Lung (tissue), 12 donors: Measurements from ENCODE around the gene PAPPA2. TPM values are rescaled to one million over a fixed set of nuclear protein-coding genes. Genes with fewer than 3 reads are reported as not detected.

ENCODE experiments used
- ATAC-seq: fragments of 200-7000 bp; cut with Tn5 transposase; one replicate; pipeline ENCODE4 v1.9.1; 2020; ENCODE audit warnings: moderate number of reproducible peaks; ENCODE audit not compliant: insufficient read depth, low FRiP score
- DNase-seq, 3 donors: peaks; one replicate each; pipeline ENCODE4 v3.0.0-alpha.2; 2013 to 2017
- H3K27ac ChIP-seq, 2 donors: one replicate each; pipeline ENCODE4 v1.5.1; 2013; ENCODE audit warnings: mild to moderate bottlenecking in 2 of 2, moderate library complexity in 2 of 2, control low read depth in 1 of 2, inconsistent platforms in 1 of 2, low read depth in 1 of 2, low read length in 1 of 2
- H3K27me3 ChIP-seq, 3 donors: one replicate each; pipeline ENCODE4 v1.5.1; 2013; ENCODE audit warnings: low read length in 2 of 3; ENCODE audit not compliant: control insufficient read depth in 3 of 3, insufficient read depth in 3 of 3
- H3K36me3 ChIP-seq, 4 donors: one replicate each; pipeline ENCODE4 v1.5.1; 2013; ENCODE audit warnings: low read length in 4 of 4, mild to moderate bottlenecking in 1 of 4, moderate library complexity in 1 of 4; ENCODE audit not compliant: control insufficient read depth in 4 of 4, insufficient read depth in 4 of 4
- H3K4me1 ChIP-seq, 5 donors: one replicate each; pipeline ENCODE4 v1.5.1; 2013; ENCODE audit warnings: low read length in 5 of 5, mild to moderate bottlenecking in 2 of 5, moderate library complexity in 1 of 5; ENCODE audit not compliant: control insufficient read depth in 5 of 5, insufficient read depth in 5 of 5
- H3K4me3 ChIP-seq: one replicate; pipeline ENCODE4 v1.5.1; 2013; ENCODE audit warnings: mild to moderate bottlenecking, control low read depth, moderate library complexity
- H3K9ac ChIP-seq, 2 donors: one replicate each; pipeline ENCODE4 v1.5.1; 2013; ENCODE audit warnings: low read length in 2 of 2, control low read depth in 1 of 2; ENCODE audit not compliant: insufficient read depth in 1 of 2
- H3K9me3 ChIP-seq, 4 donors: one replicate each; pipeline ENCODE4 v1.5.1; 2013; ENCODE audit warnings: low read length in 3 of 4, mild to moderate bottlenecking in 1 of 4, moderate library complexity in 1 of 4; ENCODE audit not compliant: control insufficient read depth in 4 of 4, insufficient read depth in 3 of 4
- WGBS, 2 donors: extraction: QIAGEN DNeasy Blood & Tissue Kit; methylation state at CpG; one replicate each; pipeline ENCODE4 v1.1.7; 2013; 5-methylcytosine and 5-hydroxymethylcytosine counted together
- polyA plus RNA-seq, 2 donors: library from polyadenylated mRNA; stranded (reverse); fragments of 200-250 nt; gene quantifications; one replicate each; pipeline ENCODE4 v1.2.1, GENCODE V29; 2013
- total RNA-seq, 2 donors: library from RNA; depleted of rRNA in 1 of 2; stranded (reverse); fragments of >200 nt in 1 of 2; gene quantifications; one replicate each; pipeline ENCODE4 v1.2.1, GENCODE V29; 2014 to 2021
- TF ChIP-seq, protein P1 (sequence below): IDR thresholded peaks from 2 replicates; pipeline ENCODE4 v1.5.1; 2012; ENCODE audit warnings: mild to moderate bottlenecking; ENCODE audit errors: control extremely low read depth, extremely low read depth
- donor health status: control.
- donor health status: control.
- donor health status: Bipolar disorder and iron deficiency.
- donor health status: healthy.
- donor health status: DM: yes; HTN: yes; CAD: no.

PAPPA2 gene
- total and polyA plus RNA-seq, 4 donors = 0.02 to 0.55 (median 0.32) TPM

- WGBS, 2 donors = 62 to 77% methylated on average over 4 of the region's 4 CpGs
- DNase-seq = no peak
- H3K27me3 ChIP-seq = peaks cover 0 to 3% (median 0%) of the 10 kb centered on the region in 3 donors
Observed at GRCh38 chr1:176858433-176858916, 395.5 kb downstream of the PAPPA2 start.

DNA sequence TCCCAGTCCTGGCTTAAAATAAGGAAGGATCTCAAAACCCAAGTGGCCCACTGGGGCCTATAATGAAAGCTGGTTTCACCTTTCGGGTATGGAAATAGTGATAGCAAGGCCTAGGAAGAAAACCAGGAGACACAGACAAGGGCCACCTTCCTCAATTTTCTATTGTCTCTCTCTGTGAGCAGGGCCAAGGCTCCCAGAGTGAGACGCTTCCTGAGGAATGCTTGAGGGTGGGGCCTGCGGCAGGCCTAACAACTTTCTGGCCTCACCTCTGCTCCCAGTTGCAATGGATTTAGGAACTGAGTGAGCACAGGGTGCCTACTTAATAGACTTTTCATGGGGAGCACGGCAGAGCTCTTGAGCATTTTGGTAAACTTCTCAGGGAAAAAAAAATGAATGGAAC is 400.6 kb downstream of the PAPPA2 start:
- no peak overlapping the region for H3K4me3 ChIP-seq
- TF ChIP-seq, protein P1, sequence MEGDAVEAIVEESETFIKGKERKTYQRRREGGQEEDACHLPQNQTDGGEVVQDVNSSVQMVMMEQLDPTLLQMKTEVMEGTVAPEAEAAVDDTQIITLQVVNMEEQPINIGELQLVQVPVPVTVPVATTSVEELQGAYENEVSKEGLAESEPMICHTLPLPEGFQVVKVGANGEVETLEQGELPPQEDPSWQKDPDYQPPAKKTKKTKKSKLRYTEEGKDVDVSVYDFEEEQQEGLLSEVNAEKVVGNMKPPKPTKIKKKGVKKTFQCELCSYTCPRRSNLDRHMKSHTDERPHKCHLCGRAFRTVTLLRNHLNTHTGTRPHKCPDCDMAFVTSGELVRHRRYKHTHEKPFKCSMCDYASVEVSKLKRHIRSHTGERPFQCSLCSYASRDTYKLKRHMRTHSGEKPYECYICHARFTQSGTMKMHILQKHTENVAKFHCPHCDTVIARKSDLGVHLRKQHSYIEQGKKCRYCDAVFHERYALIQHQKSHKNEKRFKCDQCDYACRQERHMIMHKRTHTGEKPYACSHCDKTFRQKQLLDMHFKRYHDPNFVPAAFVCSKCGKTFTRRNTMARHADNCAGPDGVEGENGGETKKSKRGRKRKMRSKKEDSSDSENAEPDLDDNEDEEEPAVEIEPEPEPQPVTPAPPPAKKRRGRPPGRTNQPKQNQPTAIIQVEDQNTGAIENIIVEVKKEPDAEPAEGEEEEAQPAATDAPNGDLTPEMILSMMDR = no peak
- ATAC-seq (no peak), DNase-seq (no peak)
- WGBS, 2 donors = 78 to 84% methylated on average over 4 of the region's 4 CpGs
- H3K36me3 ChIP-seq = no peaks in the 10 kb centered on the region
- peaks cover 0 to 1% (median 0%) of the 10 kb centered on the region in 5 donors for H3K4me1 ChIP-seq
- H3K27me3 ChIP-seq = no peaks in the 10 kb centered on the region
- H3K27ac ChIP-seq = no peak overlapping the region
- no peaks in the 10 kb centered on the region for H3K9me3 ChIP-seq
- H3K9ac ChIP-seq = no peak overlapping the region

More at GRCh38 chr1:176858433-176858916, 395.5 kb downstream of the PAPPA2 start:
- TF ChIP-seq, protein P1 = no peak
- Histone ChIP-seq H3K27ac (no peak overlapping the region), H3K9ac (no peak overlapping the region), H3K4me1 (peaks cover 0 to 6% (median 3%) of the 10 kb centered on the region in 5 donors), H3K36me3 (no peaks in the 10 kb centered on the region), H3K4me3 (no peak overlapping the region), H3K9me3 (no peaks in the 10 kb centered on the region)
- ATAC-seq = no peak

DNA sequence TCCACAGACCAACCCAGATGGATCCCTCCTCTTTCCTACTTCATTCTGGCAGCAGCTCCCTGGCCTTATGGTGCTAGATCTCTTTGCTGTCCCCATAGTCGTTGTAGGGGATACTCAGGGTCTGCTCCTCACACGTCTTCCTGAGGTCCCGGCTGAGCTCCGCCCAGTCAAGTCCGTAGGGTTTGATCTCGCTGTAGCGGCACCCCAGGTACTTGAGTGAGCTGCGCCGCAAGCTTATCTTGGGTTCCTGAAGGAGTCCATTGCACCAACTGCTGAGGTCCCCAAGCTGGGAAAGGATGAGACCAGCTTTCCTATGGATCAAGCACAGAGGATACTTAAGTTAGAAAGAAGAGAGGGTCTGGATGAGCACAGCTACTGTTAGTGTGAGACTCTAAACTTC is 401.2 kb downstream of the PAPPA2 start:
- TF ChIP-seq, protein P1 = no peak
- Histone ChIP-seq H3K9ac (no peak overlapping the region), H3K27me3 (no peaks in the 10 kb centered on the region), H3K4me3 (no peak overlapping the region), H3K27ac (no peak overlapping the region), H3K36me3 (no peaks in the 10 kb centered on the region), H3K9me3 (no peaks in the 10 kb centered on the region), H3K4me1 (peaks cover 0 to 1% (median 0%) of the 10 kb centered on the region in 5 donors)
- no peak for ATAC-seq
- no peak for DNase-seq
- 93 to 96% methylated on average over 9 of the region's 9 CpGs for whole genome bisulfite sequencing, 2 donors
